Thoracic aorta endothelial cell (primary cell): ENCODE data around the gene MFSD6L. TPM values are rescaled to one million over a fixed set of nuclear protein-coding genes. Genes with fewer than 3 reads are reported as not detected.

ENCODE experiments used
- total RNA-seq: library from RNA; depleted of rRNA; stranded (reverse); fragments of >200 nt; gene quantifications from 2 replicates; pipeline ENCODE4 v1.2.3, GENCODE V29; 2012

The MFSD6L gene
- not detected in 2 replicates for total RNA-seq

DNA sequence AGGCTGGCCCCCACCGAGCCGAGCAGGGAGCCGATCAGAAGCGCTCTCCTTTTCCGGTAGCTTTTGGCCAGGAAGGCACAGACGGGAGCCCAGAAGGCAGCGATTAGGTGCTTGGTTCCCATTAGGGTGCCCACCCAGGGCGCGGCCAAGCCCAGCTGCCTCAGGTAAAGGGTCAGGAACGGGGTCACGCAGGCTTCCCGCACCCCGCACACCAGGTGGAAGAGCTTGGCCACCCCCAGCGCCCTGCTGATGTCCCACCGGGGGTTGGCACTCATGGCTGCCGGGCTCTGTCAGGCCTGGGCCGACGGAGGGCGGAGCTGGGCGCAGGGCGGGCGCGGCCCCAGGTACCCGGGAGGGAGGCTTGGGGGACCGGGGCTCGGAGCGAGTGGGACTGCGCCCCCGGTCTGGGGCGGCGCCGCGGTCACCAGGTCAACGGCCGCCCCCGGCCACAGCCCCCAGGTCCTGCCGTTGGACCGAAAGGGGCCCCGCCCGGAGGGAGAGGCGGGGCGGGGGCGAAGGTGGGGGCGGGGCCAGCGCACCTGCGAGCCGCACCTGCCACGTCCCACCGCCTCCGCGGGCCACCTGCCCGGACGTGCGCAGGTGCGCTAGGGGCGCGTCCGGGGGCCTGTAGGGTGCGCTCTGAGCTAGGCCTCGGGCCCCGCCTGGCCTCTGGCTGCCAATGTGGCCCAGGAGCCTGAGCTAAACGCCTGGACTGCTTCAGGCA, at the start of gene MFSD6L:
MFSD6L (minus strand) TSS at position 520 of the 724 bp plus-strand sequence; CDS start at position 275, 245 bp downstream.

DNA sequence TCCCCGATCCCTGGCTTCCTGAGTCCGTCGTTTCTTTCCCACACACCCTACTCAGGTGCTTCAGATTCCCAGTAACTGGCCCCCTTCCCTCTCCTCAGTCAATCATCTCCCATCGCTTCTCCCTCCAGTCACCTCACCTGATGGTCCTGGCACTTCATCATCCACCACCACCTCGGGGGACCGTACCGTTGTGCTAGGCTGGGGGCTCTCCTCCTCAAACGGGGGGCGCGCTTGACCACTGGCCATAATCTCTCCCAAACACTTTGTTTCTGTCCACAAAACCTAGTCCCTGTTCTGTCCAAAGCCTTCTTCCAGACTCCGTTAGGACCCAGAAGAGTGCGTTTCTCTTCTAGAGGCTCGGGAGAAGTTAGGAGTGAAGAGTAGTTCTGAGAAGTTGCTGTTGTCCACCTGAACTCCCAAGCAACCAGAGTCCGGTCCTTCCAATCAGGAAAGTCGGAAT, 41.0 kb downstream of the MFSD6L start, which contains the start of gene SPDYE4:
SPDYE4 (minus strand) TSS at position 410 of the 460 bp plus-strand sequence; CDS start at position 246, 164 bp downstream.

Other genes starting within 250 kb of the MFSD6L start
- 60.2 and 81.0 TPM in 2 replicates for gene MYH10, start 168.6 kb downstream of the MFSD6L start, total RNA-seq
- gene CCDC42, start 54.5 kb downstream of the MFSD6L start, total RNA-seq = not detected in 2 replicates
- gene SPDYE4, start 40.8 kb downstream of the MFSD6L start, total RNA-seq = not detected in 2 replicates
- not detected in 2 replicates for gene PIK3R6, start 68.3 kb upstream of the MFSD6L start, total RNA-seq
- gene PIK3R5, start 166.3 kb upstream of the MFSD6L start, total RNA-seq = not detected in 2 replicates
- gene NTN1, start 222.1 kb upstream of the MFSD6L start, total RNA-seq = 0.07 and 0.13 TPM in 2 replicates